Osteocyte (in vitro differentiated cells): ENCODE results near the gene COX7A1. TPM values are rescaled to one million over a fixed set of nuclear protein-coding genes. Genes with fewer than 3 reads are reported as not detected.

Experiments
- DNase-seq: peaks from one replicate; pipeline ENCODE4 v3.0.0; 2021; ENCODE audit warnings: mixed read lengths; ENCODE audit not compliant: unreplicated experiment; ENCODE audit errors: extremely low spot score
- H3K27ac Mint-ChIP-seq: one replicate; pipeline ENCODE4 v1.8.0; 2021; ENCODE audit warnings: mild to moderate bottlenecking, mixed read lengths; ENCODE audit not compliant: unreplicated experiment
- H3K27me3 Mint-ChIP-seq: one replicate; pipeline ENCODE4 v1.8.0; 2021; ENCODE audit warnings: mixed read lengths; ENCODE audit not compliant: unreplicated experiment
- H3K36me3 Mint-ChIP-seq: one replicate; pipeline ENCODE4 v1.8.0; 2021; ENCODE audit warnings: mixed read lengths; ENCODE audit not compliant: unreplicated experiment
- H3K4me1 Mint-ChIP-seq: one replicate; pipeline ENCODE4 v1.8.0; 2021; ENCODE audit warnings: mixed read lengths; ENCODE audit not compliant: unreplicated experiment
- H3K4me3 Mint-ChIP-seq: one replicate; pipeline ENCODE4 v1.8.0; 2021; ENCODE audit warnings: mild to moderate bottlenecking, moderate library complexity, mixed read lengths; ENCODE audit not compliant: unreplicated experiment
- H3K9me3 Mint-ChIP-seq: one replicate; pipeline ENCODE4 v1.8.0; 2021; ENCODE audit warnings: mixed read lengths; ENCODE audit not compliant: unreplicated experiment
- CTCF ChIP-seq: fragments of 200-600 bp; sonication (generic); IDR thresholded peaks from 2 replicates; pipeline ENCODE4 v1.5.0; 2021; ENCODE audit warnings: antibody characterized with exemption, mild to moderate bottlenecking, moderate library complexity
- total RNA-seq: library from RNA; stranded (reverse); gene quantifications from 2 replicates; pipeline ENCODE4 v1.2.1, GENCODE V29; 2021

COX7A1 gene
- total RNA-seq, 1 donor from 2014 or later: not detected

GRCh38 chr19:36106441-36106840, 45.8 kb downstream of the COX7A1 start:
- no peak overlapping the region for H3K27ac Mint-ChIP-seq

DNA sequence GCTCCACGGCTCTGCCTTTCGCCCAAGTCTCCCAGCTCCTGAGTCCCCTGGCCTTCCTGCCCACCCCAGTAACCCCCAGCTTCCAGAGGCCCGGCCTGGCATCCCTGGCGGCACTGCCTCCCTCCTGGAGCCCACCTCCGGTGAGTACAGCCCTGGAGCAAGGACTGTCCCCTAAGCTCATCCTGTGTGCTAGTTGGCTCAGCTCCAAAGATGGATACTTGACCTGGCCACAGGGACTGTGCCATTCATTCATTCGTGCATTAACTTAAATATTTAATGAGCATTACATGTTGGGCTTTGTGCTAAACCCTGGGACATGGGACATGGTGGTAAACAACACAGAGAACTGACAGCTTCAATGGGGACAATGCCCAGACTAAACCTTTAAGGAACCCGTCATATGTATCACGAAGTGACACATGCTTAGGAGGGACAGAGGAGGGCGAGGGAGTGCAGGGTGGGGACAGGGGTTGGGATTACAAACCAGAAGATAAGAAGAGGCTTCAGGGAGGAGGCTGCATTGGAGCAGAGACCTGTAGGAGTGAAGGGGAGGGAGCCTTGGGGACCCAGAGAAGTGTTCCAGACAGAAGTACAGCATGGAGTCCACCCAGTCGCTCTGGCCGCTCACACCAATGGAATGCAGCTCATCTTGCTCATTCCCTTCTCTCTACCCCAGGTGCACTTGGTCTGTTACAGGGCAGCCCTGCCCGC, 48.2 kb downstream of the COX7A1 start:
- Mint-ChIP-seq H3K9me3 (no peaks in the 10 kb centered on the region), H3K4me1 (peaks cover 3% of the 10 kb centered on the region), H3K36me3 (no peaks in the 10 kb centered on the region), H3K27ac (no peak overlapping the region), H3K4me3 (no peak overlapping the region), H3K27me3 (no peaks in the 10 kb centered on the region)
- no peak for TF ChIP-seq CTCF
- DNase-seq: no peak

More at GRCh38 chr19:36106441-36106840, 45.8 kb downstream of the COX7A1 start:
- Mint-ChIP-seq H3K4me1 (peaks cover 3% of the 10 kb centered on the region), H3K9me3 (no peaks in the 10 kb centered on the region), H3K4me3 (no peak overlapping the region), H3K36me3 (no peaks in the 10 kb centered on the region), H3K27me3 (no peaks in the 10 kb centered on the region)
- DNase-seq: no peak
- no peak for TF ChIP-seq CTCF

DNA sequence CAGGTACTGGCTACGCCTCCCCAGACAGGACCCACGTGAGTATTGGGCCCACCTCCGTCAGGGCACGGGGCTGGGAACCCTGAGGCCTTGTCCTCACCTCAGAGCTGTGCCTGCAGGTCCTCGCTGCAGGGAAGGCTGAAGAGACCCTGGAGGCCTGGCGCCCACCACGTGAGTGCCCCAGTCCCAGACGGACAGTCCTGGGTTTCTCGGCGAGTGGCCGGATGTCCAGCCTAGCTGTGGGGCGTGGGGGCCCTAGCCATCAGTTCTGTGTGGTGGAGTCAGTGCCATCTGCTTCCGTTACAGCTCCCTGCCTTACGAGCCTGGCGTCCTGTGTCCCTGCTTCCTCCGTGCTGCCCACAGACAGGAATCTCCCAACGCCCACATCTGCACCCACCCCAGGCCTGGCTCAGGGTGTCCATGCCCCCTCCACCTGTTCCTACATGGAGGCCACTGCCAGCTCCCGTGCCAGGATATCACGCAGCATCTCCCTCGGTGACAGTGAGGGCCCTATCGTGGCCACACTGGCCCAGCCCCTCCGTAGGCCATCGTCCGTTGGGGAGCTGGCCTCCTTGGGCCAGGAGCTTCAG, 49.1 kb downstream of the COX7A1 start:
- no peak for TF ChIP-seq CTCF
- Mint-ChIP-seq H3K9me3 (no peaks in the 10 kb centered on the region), H3K36me3 (no peaks in the 10 kb centered on the region), H3K4me1 (peaks cover 3% of the 10 kb centered on the region), H3K27ac (no peak overlapping the region), H3K27me3 (no peaks in the 10 kb centered on the region), H3K4me3 (no peak overlapping the region)
- no peak for DNase-seq

GRCh38 chr19:36101550-36102327, 50.5 kb downstream of the COX7A1 start:
- H3K4me3 Mint-ChIP-seq: no peak overlapping the region
- no peak overlapping the region for H3K27ac Mint-ChIP-seq
- no peaks in the 10 kb centered on the region for H3K9me3 Mint-ChIP-seq
- no peak for TF ChIP-seq CTCF
- DNase-seq: no peak
- peaks cover 3% of the 10 kb centered on the region for H3K4me1 Mint-ChIP-seq
- no peaks in the 10 kb centered on the region for H3K36me3 Mint-ChIP-seq
- H3K27me3 Mint-ChIP-seq: no peaks in the 10 kb centered on the region

Other genes with a start within 250 kb of the COX7A1 start
- 0.81 and 0.97 TPM in 2 replicates for gene HCST, start 249.9 kb downstream of the COX7A1 start, total RNA-seq
- not detected in 2 replicates for gene TYROBP, start 244.2 kb downstream of the COX7A1 start, total RNA-seq
- gene LRFN3, start 216.1 kb downstream of the COX7A1 start, total RNA-seq: 24.3 and 25.0 TPM in 2 replicates
- 15.4 and 15.5 TPM in 2 replicates for gene SDHAF1, start 157.3 kb downstream of the COX7A1 start, total RNA-seq
- 0.55 TPM in 1 of 2 replicates, not detected in the other for gene SYNE4, start 143.6 kb downstream of the COX7A1 start, total RNA-seq
- gene ALKBH6, start 138.2 kb downstream of the COX7A1 start, total RNA-seq: 13.0 and 16.0 TPM in 2 replicates
- 72.8 and 78.3 TPM in 2 replicates for gene CLIP3, start 119.6 kb downstream of the COX7A1 start, total RNA-seq
- 7.3 and 8.0 TPM in 2 replicates for gene THAP8, start 98.2 kb downstream of the COX7A1 start, total RNA-seq
- gene WDR62, start 97.5 kb downstream of the COX7A1 start, total RNA-seq: 4.6 and 4.9 TPM in 2 replicates
- not detected in 2 replicates for gene OVOL3, start 41.3 kb downstream of the COX7A1 start, total RNA-seq
- gene POLR2I, start 37.6 kb downstream of the COX7A1 start, total RNA-seq: 61.8 and 62.2 TPM in 2 replicates
- 172 and 177 TPM in 2 replicates for gene TBCB, start 37.0 kb downstream of the COX7A1 start, total RNA-seq
- gene CAPNS1, start 12.4 kb downstream of the COX7A1 start, total RNA-seq: 789 and 808 TPM in 2 replicates
- gene ZNF565, start 62.2 kb upstream of the COX7A1 start, total RNA-seq: 6.6 and 7.8 TPM in 2 replicates
- 66.3 and 70.0 TPM in 2 replicates for gene ZNF146, start 62.7 kb upstream of the COX7A1 start, total RNA-seq
- 6.0 and 6.6 TPM in 2 replicates for gene ZFP14, start 226.8 kb upstream of the COX7A1 start, total RNA-seq